ENCODE measurements around the gene ATP6V1C2.

The ATP6V1C2 gene

DNA sequence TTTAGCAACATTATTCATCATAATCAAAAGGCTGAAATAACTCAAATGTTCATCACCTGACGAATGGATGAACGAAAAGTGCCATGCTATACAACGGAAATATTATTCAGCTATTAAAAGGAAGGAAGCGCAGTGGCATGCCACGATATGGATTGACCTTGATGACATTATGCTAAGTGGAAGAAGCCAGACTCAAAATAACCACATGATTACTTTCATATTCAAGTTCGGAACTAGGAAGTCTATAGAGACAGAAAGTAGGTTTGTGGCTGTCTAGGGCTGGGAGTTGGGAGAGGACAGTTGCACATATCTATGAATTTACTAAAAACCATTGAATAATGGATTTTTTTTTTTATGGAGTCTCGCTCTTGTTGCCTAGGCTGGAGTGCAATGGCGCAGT is 104.6 kb downstream of the ATP6V1C2 start:
- TF ChIP-seq, protein P1, sequence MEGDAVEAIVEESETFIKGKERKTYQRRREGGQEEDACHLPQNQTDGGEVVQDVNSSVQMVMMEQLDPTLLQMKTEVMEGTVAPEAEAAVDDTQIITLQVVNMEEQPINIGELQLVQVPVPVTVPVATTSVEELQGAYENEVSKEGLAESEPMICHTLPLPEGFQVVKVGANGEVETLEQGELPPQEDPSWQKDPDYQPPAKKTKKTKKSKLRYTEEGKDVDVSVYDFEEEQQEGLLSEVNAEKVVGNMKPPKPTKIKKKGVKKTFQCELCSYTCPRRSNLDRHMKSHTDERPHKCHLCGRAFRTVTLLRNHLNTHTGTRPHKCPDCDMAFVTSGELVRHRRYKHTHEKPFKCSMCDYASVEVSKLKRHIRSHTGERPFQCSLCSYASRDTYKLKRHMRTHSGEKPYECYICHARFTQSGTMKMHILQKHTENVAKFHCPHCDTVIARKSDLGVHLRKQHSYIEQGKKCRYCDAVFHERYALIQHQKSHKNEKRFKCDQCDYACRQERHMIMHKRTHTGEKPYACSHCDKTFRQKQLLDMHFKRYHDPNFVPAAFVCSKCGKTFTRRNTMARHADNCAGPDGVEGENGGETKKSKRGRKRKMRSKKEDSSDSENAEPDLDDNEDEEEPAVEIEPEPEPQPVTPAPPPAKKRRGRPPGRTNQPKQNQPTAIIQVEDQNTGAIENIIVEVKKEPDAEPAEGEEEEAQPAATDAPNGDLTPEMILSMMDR (IDR thresholded peaks at IDR 0.05; ENCODE audit: insufficient read depth, low read depth, low read length, missing control alignments): no peak

DNA sequence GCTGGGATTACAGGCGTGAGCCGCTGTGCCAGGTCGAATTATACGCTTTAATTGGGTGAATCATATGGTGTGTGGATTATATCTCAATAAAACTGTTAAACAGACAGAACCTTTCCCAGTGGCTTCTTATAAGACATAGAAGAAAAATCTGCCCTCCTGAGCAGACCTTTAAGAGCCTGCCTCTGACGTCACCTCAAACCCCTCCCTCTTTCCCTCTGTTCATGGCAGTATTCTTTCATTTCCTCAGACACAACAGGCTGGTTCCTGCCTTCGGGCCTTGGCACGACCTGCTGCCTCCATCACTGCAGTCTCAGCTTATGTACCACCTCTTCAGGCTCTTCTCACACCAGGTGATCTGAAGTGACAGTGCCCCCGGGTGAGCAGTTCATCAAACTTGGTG is 105.2 kb downstream of the ATP6V1C2 start:
- TF ChIP-seq, protein P1 (IDR thresholded peaks at IDR 0.05; ENCODE audit: insufficient read depth, low read depth, low read length, missing control alignments): no peak
- no peak for DNase-seq (ENCODE audit: low read depth)
- no peak overlapping the region for H3K4me3 ChIP-seq (ENCODE audit: low read length)

More for the DNA sequence above, 104.6 kb downstream of the ATP6V1C2 start:
- no peak overlapping the region for H3K4me3 ChIP-seq (ENCODE audit: low read length)
- no peak for DNase-seq (ENCODE audit: low read depth)

GRCh38 chr2:10828346-10828745 is 106.9 kb downstream of the ATP6V1C2 start:
- no peak for DNase-seq (ENCODE audit: low read depth)
- H3K4me3 ChIP-seq (ENCODE audit: low read length): no peak overlapping the region
- TF ChIP-seq, protein P1 (IDR thresholded peaks at IDR 0.05; ENCODE audit: insufficient read depth, low read depth, low read length, missing control alignments): no peak

DNA sequence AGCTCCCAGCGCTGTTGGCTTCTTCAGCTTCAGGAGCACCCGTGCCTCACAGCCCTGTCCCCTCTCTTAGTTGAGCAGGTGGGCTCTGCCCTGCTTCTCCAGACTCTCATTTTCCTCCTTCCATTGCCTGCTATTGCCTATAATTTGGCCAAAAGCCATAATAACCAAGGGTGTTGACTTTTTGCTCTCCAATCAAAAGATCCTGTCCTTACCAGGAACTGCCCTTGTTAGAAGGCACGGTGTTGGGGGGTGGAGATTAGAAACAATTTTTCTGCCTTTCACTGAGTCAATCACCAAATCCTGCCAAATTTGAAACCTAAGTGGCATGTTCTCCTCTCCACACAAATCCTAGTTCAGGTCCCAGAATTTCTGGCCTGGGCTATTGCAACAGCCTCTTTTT is 107.9 kb downstream of the ATP6V1C2 start:
- H3K4me3 ChIP-seq (ENCODE audit: low read length): no peak overlapping the region
- TF ChIP-seq, protein P1 (IDR thresholded peaks at IDR 0.05; ENCODE audit: insufficient read depth, low read depth, low read length, missing control alignments): no peak
- DNase-seq (ENCODE audit: low read depth): no peak

DNA sequence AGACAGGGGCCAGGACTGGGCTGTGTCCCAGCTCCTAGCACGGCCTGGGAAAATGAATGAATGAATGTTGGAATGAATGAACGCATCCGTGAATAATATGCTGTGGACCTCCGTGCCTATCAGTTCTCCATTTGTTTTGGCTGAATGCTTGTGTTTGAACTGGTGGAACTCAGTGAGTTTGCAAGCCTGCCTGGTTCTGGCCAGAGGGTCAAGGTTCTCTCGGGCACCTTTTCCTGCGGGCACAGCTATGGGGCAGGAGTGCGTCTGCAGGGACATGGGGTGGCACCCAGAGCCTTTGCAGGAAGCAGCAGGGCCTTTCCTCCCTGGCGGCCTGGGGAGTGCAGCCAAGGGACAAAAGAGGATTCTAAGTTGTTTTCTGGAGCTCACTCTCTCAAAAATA is 108.8 kb downstream of the ATP6V1C2 start:
- no peak for DNase-seq (ENCODE audit: low read depth)
- TF ChIP-seq, protein P1 (IDR thresholded peaks at IDR 0.05; ENCODE audit: insufficient read depth, low read depth, low read length, missing control alignments): no peak
- no peak overlapping the region for H3K4me3 ChIP-seq (ENCODE audit: low read length)

GRCh38 chr2:10830641-10831399 is 109.4 kb downstream of the ATP6V1C2 start:
- TF ChIP-seq, protein P1 (IDR thresholded peaks at IDR 0.05; ENCODE audit: insufficient read depth, low read depth, low read length, missing control alignments): no peak
- H3K4me3 ChIP-seq (ENCODE audit: low read length): no peak overlapping the region
- no peak for DNase-seq (ENCODE audit: low read depth)

Measured in epithelial cell of esophagus (primary cell).